Pons (tissue), 1 donor: Measurements from ENCODE around the gene RABL6.
"Not testable (repeated sequence)": the region's sequence is repeated elsewhere in the genome, so short reads cannot be mapped to it uniquely, and the experiment has no call there.

Source experiments
- DNase-seq: peaks from one replicate; pipeline ENCODE4 v3.0.0-alpha.2; 2016; ENCODE audit warnings: low spot score

Gene RABL6

DNA sequence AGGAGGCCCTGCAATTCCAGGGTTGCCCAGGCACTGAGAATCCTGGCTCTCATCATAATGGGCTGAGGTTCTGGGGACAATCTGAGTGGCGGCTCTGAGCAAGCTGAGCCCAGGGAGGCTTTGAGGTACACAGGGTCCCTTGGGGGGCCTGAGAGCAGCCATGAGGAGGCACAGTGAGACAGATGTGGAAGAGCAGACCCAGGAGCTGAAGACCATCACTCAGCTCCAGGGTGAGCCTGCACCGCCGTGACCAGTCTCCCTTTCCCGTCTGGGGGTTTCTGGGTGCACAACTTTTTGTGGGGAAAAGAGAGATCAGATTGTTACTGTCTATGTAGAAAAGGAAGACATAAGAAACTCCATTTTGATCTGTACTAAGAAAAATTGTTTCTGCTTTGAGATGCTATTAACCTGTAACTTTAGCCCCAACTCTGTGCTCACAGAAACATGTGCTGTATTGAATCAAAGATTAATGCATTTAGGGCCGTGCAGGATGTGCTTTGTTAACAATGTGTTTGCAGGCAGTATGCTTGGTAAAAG is 11.4 kb upstream of the RABL6 start, which contains the start of gene CCDC183:
CCDC183 (plus strand) TSS at position 101 of the 537 bp plus-strand sequence; CDS start at position 161, 60 bp downstream.
- no peak for DNase-seq

DNA sequence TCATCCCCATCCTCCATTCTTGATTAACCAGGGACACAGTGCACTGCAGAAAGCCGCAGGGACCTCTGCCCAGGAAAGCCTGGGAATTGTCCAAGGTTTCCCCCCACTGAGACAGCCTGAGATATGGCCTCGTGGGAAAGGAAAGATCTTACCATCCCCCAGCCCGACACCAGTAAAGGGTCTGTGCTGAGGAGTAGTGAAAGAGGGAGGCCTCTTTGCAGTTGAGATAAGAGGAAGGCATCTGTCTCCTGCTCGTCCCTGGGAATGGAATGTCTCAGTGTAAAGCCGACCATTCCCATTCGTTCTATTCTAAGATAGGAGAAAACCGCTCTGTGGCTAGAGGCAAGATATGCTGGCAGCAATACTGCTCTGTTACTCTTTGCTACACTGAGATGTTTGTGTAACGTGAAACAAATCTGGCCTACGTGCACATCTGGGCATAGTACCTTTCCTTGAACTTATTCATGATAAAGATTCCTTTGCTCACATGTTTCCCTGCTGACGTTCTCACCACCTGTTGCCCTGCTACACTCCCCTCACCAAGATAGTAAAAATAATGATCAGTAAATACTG is 10.9 kb upstream of the RABL6 start:
- DNase-seq: not testable (repeated sequence)

DNA sequence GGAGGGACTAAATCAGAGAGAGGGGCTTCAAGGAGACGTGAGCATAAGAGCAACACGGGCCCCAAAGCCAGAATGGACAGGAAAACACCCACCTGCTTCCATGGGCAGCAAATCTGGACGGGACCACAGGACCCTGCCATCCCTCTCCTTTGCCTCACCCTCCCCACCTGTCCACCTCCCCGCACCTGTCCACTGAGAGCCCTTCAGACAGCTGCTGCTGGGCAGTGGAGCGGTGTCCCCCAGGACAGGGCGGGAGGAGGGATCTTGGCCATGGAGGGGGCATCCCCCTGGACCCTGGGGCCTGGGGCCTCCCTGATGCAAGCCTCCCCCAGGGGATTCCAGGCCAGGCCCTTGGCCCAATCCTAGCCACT is 9.1 kb upstream of the RABL6 start:
- DNase-seq: no peak

DNA sequence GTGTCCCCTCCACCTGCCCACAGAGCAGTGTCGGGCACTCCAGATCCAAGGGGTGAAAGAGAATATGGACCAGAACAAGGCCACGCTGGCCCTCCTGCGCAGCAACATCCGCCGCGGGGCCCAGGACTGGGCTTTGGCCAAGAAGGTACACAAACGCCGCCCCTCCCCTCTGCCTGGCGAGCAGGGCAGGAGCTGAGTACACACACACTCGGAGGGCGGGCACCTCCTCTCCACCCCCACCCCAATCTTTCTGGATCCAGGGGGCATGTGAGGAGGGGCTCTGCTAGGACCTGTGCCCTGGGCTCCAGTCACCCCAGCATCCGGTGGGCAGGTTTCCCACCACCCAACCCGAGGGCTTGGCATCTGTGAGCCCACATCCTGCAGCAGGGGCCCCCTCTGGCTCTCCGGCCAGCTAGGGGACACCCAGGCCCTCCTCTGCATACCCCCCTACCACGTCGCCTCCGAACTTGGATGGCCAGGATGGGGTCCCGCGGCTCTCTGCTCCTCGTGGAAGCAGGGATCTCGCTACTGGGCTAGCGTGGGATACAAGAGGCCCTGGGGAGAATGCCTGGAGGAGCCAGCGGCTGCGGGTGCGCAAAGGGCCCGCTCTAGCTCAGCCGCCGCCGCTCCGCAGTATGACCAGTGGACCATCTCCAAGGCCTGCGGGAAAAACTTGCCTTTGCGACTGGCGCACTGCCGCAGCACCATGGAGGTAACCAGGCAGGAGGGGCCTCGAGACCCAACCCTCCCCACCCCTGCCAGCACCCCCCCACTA is 8.5 kb upstream of the RABL6 start:
- no peak for DNase-seq

DNA sequence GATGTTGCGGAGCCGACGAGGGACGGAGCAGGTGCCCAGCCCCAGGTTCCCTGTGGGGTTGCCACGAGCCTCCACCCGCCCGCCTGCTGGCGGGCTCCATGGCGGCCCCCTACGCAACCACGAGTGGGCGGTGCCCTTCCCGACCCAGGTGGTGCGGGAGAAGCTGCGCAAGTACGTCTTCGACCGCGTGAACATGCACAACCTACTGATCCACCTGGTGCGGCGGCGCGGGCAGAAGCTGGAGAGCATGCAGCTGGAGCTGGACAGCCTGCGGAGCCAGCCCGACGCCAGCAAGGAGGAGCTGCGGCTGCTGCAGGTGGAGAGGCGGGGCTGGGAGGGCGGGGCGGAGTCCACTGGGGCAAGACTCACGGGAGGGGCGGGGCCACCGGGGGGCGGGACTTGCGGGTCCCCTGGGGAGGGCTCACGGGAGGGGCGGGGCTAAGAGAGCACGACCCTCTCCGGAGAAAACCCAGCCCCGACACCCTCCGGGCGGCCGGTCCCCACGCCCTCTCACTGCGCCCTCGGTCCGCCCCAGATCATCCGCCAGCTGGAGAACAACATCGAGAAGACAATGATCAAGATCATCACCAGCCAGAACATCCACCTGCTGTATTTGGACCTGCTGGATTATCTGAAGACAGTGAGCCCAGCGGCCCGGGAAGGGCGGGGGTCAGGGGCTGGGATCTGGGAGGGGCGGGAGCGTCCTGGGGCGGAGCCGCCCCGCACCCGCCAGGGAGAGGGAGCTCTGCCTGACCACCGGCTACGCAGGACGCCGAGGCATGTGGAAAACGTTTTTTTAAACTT is 7.7 kb upstream of the RABL6 start:
- no peak for DNase-seq

DNA sequence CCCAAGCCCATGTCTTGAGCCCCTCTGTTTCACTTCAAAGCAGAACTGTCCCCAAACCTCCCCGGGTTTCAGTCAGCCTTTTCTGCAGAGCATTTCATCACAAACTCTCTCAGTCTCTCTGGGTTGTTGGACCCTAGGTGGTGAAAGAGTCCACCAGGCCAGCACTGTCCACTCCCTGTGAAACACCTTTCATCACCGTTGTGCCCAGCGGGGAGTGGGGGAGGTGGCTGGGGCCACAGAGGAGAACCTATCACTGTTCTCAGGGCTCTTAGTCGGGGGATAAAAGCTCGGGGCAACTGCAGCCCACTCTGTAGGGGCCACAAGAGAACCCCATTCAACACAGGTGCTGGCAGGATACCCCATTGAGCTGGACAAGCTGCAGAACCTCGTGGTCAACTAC is 5.4 kb upstream of the RABL6 start:
- DNase-seq: no peak

DNA sequence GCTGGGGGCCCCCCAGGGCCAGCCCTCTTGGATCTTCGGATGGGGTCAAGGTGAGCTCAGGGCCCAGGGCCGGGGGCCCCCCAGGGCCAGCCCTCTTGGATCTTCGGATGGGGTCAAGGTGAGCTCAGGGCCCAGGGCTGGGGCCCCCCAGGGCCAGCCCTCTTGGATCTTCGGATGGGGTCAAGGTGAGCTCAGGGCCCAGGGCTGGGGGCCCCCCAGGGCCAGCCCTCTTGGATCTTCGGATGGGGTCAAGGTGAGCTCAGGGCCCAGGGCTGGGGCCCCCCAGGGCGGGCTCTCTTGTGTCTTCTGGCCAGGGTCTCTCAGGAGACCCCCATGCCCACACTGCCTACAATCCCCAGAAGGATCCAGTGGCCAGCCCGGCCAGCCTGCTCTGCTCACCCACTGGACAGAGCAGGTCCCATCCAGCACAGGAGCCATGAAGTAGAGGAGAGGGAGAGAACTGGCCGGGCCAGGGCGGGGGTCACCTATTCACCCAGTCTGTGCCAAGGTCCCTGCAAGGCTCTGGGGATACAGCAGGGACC is 4.7 kb upstream of the RABL6 start:
- not testable (repeated sequence) for DNase-seq

DNA sequence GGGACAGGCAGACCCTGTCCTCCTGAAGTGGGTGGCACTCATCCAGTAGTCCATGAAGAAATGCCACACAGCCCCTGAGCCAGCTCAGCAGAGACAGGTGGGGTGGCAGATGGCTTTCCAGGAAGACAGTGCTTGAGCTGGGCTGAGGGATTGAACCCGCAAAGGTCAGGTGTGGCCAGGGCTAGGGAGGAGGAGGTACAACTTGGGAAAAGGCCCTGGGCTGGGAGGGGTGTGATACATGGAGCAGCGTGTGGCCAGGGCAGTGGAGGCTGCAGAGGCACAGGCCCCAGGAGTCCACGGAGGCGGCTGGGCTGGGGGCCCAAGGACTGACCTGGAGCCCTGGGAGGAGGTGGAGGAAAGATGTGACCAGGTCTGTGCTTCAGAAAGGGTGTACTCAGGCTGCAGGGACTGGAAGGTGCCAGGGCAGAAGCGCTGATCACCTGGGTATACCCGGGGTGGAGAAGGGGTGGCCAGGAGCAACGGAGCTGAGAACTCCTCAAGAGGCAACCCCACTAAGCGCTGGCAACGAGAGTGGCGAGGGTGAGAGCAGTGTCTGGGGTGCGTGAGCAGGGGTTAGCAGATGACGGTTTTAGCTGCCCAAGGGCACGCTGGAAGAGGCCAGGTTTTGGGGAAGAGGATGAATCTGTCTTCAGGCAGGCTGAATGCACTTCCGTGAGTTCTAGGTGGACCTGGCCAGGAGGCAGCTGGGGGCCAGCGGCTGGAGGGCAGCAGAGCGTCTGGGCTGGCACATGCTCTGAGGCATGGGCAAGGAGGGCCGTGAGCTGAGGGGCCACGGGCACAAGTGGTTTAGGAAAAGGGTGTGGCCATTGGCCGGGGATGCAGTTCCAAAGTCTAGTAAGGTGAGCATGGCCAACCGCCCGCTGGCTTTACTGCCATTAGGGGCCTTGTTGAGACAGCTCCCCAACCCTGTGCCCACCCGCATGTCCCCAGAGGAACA is 3.9 kb upstream of the RABL6 start:
- DNase-seq: no peak

DNA sequence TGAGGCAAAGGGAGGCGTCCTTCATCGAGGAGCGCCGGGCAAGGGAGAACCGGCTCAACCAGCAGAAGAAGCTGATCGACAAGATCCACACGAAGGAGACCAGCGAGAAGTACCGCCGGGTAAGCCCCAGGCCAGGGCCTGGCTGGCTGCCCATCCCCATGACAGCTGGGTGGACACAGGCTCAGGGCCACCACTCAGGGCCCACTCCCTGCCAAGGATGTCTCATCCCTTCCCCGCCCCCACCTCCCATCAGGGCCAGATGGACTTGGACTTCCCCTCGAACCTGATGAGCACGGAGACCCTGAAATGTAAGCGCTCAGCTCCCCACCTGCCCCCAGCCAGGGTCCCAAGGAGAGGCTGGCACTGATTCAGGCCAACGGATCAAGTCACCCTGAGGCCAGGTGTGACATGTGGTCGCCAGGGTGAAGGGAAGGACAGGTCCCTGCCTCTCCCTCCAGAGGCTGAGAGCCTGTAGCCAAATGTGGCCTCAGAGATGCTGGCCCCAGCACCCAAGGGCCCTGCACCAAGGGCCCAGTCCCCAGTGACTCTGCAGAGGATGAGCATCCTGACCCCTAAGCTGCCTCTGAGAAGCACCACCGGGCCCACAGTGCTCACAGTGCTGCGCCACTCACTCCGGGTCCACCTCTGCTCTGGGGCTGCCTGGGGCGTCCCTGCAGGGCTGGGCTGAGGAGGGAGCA is 3.1 kb upstream of the RABL6 start:
- no peak for DNase-seq

DNA sequence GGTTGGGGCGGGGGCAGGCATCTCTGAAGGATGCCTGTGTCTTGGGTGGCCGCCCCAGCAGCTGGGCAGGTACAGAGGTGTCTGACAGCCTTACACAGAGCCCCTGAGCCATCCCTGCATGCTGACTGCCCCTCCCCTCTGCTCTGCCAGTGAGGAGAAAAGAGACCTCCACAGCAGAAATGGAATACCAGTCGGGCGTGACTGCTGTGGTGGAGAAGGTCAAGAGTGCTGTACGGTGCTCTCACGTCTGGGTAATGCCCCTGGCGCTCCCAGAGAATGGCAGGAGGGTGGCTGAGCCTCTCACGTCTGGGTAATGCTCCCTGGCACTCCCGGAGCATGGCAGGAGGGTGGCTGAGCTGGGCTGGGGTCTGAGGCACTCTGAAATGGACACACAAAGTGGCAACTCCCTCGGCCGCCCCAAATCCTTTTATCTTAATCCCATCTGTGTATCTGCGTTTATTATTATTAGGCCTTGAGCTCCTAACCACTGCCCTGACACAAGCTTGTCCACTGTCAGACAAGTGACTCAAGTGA is 2.5 kb upstream of the RABL6 start:
- no peak for DNase-seq

DNA sequence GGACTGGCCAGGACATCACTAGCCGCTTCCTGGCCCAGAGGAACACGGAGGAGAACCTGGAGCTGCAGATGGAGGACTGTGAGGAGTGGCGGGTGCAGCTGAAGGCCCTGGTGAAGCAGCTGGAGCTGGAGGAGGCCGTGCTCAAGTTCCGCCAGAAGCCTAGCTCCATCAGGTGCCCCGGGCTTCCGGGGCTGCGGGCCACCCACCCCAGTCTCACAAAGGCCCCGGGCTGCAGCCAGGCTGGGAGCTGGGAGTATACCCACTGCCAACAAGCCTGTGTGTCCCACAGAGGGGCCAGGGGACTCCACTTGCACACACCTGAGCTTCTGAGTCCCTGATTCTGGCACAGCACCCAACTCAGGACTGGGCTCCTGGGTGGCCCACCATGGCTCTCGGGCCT is 1.7 kb upstream of the RABL6 start:
- DNase-seq: no peak

DNA sequence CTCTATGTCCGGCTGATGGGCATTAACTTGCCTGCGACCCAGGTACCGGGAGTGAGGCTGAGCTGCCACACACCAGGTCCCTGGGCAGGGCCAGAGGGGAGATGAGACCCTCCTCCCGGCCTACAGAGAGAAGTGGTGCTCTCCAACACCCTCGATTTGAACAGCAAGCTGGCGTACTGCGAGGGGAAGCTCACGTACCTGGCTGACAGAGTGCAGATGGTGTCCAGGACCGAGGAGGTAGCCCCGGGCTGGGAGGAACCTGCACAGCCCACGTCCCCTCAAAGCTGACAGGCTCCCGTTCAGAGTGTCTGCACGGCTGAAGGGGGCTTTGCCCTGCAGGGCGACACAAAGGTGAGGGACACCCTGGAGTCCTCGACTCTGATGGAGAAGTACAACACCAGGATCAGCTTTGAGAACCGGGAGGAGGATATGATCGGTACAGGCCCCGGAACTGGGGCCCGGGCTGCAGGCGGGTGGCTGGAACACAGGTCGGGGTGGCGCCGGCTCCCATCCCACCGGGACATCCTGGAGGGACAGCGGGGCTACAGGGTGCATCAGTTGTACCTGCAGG is 1.0 kb upstream of the RABL6 start:
- DNase-seq: no peak

DNA sequence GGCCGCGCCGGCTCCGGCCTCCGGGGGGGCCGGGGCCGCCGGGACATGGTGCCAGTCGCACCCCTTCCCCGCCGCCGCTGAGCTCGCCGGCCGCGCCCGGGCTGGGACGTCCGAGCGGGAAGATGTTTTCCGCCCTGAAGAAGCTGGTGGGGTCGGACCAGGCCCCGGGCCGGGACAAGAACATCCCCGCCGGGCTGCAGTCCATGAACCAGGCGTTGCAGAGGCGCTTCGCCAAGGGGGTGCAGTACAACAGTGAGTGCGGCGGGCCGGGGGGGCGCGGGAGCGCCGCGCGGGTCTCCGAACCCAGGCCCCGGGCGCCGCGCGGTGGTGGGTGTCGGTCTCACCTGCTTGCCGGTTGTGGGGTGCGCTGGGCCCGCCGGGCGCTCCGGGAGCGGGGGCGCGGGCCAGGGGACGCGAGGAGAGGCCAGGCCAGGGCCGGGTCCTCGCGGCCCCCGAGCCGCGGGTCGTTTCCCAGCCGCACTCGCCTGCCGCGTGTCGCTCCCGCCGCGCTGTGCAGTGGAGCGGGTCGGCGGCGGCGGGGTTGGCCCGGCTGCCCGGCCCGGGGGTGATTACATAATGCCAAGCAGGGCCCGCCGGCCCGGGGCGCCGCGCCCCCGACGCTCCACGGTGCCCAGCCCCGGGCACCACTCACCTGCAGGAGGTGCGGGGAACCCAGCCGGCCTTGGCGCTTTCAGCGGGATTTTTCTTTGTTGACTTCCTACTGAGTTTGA is 492 bp downstream of the RABL6 start:
- DNase-seq: no peak

DNA sequence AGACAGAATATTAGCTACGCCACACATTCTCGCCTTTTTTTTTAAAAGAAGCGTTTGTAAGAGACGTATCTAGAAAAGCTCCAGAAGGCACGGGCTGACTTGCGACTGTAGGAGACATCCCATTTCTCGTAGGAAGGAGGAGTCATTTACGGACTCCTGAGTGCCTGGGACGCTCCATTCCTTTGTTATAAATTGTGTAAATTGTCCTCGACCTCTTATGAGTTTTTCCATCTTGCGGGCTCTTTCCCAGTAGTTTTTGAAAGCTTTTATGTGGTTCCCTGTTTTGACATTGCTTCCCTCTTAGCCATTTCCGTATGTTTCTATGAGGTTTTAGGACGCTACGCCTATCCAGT is 1.0 kb downstream of the RABL6 start:
- DNase-seq: no peak

DNA sequence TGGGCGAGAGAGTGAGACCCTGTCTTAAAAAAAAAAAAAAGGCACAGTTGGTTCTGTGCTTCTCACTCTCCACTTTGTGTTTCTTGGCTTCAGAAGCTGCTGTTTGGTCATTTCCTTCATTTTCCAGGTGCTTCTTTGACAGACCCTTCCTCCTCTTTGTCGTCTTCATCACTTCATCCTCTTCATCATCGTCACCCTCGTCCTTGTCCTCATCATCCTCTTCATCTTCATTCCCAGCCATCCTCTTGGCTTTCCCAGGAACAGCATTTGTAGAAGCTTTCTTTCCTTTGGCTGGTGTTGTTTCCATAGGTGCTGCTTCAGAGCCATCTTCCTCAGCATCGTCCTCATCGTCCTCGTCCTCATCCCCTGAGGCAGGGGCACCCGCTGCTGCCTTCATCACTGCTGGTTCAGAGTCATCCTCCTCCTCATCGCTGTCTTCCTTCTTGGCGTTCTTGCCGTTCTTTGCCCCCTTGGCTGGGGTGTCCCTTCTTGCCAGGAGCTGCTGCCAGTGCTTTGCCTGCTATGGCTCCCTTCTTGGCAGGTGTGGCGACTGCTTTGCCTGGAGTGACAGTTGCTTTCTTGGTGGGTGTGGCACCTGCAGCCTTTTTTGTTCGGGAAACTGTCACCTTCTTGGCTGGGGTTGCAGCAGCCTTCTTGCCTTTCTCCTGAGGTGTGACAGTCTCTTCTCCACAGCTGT is 7.1 kb downstream of the RABL6 start:
- DNase-seq: no peak

DNA sequence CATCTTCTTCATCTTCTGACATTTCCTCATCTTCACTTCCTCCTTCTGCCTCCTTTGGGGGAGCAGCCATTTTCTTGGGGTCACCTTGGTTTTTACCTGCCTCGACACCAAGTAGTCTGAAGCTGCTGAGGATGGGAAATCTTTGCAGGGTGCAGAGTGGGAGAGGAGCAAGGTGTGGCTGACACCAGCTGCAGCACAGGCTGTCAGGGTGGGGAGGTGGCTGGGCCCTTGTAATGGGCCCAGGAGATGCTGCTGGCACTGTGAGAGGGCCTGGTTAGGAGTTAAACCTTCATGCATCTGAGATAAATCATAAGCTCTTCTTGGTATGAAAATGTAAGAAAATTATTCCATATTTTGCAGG is 7.7 kb downstream of the RABL6 start:
- DNase-seq: no peak

DNA sequence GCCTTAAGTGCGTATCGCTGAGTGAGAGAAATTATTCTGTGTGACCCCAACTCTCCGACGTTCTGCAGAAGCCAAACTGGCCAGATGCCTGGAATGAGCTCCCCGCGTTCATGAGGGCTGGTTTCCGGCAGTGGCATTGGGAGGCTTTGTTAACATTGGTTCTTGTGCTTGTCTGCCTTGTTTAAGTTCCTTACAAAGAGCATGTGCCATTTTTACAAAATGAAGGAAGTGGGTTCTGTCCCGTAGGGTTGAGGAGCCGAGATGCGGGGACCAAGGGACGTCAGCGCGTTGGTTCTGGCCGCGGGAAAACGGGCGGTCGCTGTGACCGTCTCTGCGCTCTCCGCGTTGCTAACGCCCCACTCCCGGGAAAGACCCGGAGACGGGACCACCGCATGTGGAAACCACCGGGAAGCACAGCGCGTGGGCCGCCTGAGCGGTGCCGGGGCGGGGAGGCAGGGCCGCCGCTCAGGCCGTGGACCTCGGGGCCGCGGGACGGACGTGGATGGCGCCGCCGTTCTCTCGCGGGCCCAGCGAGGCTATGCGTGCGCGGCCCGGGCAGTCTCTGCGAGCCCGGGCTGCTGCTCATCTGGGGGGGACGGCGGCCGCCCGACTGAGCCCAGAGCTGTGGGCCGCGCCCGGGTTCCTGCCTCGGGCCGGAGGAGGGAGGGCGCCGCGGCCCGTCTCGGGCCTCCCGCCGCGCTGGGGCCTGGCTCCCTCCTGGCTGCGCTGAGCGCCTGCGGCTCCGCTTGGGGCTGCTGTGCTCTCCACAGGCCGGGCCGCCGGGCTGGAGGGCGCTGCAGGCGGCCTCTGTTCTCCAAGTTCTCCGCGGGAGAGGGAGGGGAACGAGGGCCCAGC is 13.4 kb downstream of the RABL6 start:
- no peak for DNase-seq
